ENCODE data around the gene SDC3. TPM values are rescaled to one million over a fixed set of nuclear protein-coding genes. Genes with fewer than 3 reads are reported as not detected.
"Not testable (repeated sequence)": the region's sequence is repeated elsewhere in the genome, so short reads cannot be mapped to it uniquely, and the experiment has no call there.

The SDC3 gene
- total RNA-seq, 1 experiment from 2014 or later, result 7.7 TPM

- Histone ChIP-seq H3K36me3 (ENCODE audit: insufficient read depth, low read length, poor library complexity, severe bottlenecking) (peaks cover 70% of the 10 kb centered on the region), H3K27ac (ENCODE audit: low read depth, low read length, poor library complexity, severe bottlenecking) (no peak overlapping the region), H3K9me3 (ENCODE audit: low read depth, low read length, poor library complexity, severe bottlenecking) (no peaks in the 10 kb centered on the region), H3K4me1 (ENCODE audit: insufficient read depth, low read length, poor library complexity, severe bottlenecking) (no peaks in the 10 kb centered on the region), H3K27me3 (replicated peaks; ENCODE audit: insufficient read depth, low read depth, low read length, poor library complexity) (no peaks in the 10 kb centered on the region), H3K4me3 (ENCODE audit: low read depth, low read length, poor library complexity, severe bottlenecking) (no peak overlapping the region)
- ChIA-PET POLR2A (ENCODE audit: low non-redundant PET) (no interaction called here), CTCF (no interaction called here)
- no peak for TF ChIP-seq EZH2 (IDR thresholded peaks at IDR 0.05; ENCODE audit: borderline replicate concordance, low read depth, low read length, poor library complexity, severe bottlenecking)
- no peak for TF ChIP-seq CTCF (conservative IDR thresholded peaks at IDR 0.05; ENCODE audit: low read depth, low read length)
- DNase-seq (ENCODE audit: low spot score), result no peak
- intact Hi-C loops (cut with micrococcal nuclease; ENCODE audit: unreplicated experiment), result no loop called here
- BruUV-seq (replicated peaks), result no TSS peak
These were observed 28.1 kb upstream of the SDC3 start for GRCh38 chr1:30936541-30937171.

GRCh38 chr1:30935758-30936157 lies 27.2 kb upstream of the SDC3 start:
- H3K9me3 ChIP-seq (ENCODE audit: low read depth, low read length, poor library complexity, severe bottlenecking); BruUV-seq (replicated peaks); DNase-seq (ENCODE audit: low spot score); H3K4me3 ChIP-seq (ENCODE audit: low read depth, low read length, poor library complexity, severe bottlenecking); H3K4me1 ChIP-seq (ENCODE audit: insufficient read depth, low read length, poor library complexity, severe bottlenecking); intact Hi-C loops (cut with micrococcal nuclease; ENCODE audit: unreplicated experiment); POLR2A ChIA-PET (ENCODE audit: low non-redundant PET); H3K27ac ChIP-seq (ENCODE audit: low read depth, low read length, poor library complexity, severe bottlenecking); H3K27me3 ChIP-seq (replicated peaks; ENCODE audit: insufficient read depth, low read depth, low read length, poor library complexity); CTCF ChIA-PET: not testable (repeated sequence)
- H3K36me3 ChIP-seq (ENCODE audit: insufficient read depth, low read length, poor library complexity, severe bottlenecking), result peaks cover 65% of the 10 kb centered on the region

- intact Hi-C loops (cut with micrococcal nuclease; ENCODE audit: unreplicated experiment), result no loop called here
- Histone ChIP-seq H3K4me1 (ENCODE audit: insufficient read depth, low read length, poor library complexity, severe bottlenecking) (no peaks in the 10 kb centered on the region), H3K27ac (ENCODE audit: low read depth, low read length, poor library complexity, severe bottlenecking) (no peak overlapping the region), H3K36me3 (ENCODE audit: insufficient read depth, low read length, poor library complexity, severe bottlenecking) (peaks cover 54% of the 10 kb centered on the region), H3K27me3 (replicated peaks; ENCODE audit: insufficient read depth, low read depth, low read length, poor library complexity) (no peaks in the 10 kb centered on the region), H3K9me3 (ENCODE audit: low read depth, low read length, poor library complexity, severe bottlenecking) (no peaks in the 10 kb centered on the region), H3K4me3 (ENCODE audit: low read depth, low read length, poor library complexity, severe bottlenecking) (no peak overlapping the region)
- no peak for TF ChIP-seq EZH2 (IDR thresholded peaks at IDR 0.05; ENCODE audit: borderline replicate concordance, low read depth, low read length, poor library complexity, severe bottlenecking)
- TF ChIP-seq CTCF (conservative IDR thresholded peaks at IDR 0.05; ENCODE audit: low read depth, low read length), result no peak
- ChIA-PET POLR2A (ENCODE audit: low non-redundant PET) (no interaction called here), CTCF (no interaction called here)
- DNase-seq (ENCODE audit: low spot score), result no peak
- no TSS peak for BruUV-seq (replicated peaks)
These were observed 26.1 kb upstream of the SDC3 start for GRCh38 chr1:30934613-30935012.

- TF ChIP-seq CTCF (conservative IDR thresholded peaks at IDR 0.05; ENCODE audit: low read depth, low read length) (no peak), EZH2 (IDR thresholded peaks at IDR 0.05; ENCODE audit: borderline replicate concordance, low read depth, low read length, poor library complexity, severe bottlenecking) (no peak)
- H3K36me3 ChIP-seq (ENCODE audit: insufficient read depth, low read length, poor library complexity, severe bottlenecking), result peaks cover 47% of the 10 kb centered on the region
- H3K4me1 ChIP-seq (ENCODE audit: insufficient read depth, low read length, poor library complexity, severe bottlenecking), result no peaks in the 10 kb centered on the region
- ChIA-PET CTCF (no interaction called here), POLR2A (ENCODE audit: low non-redundant PET) (interaction anchor here (0.6 kb wide), 1 partner anchor 10 kb away, joined by 3 read pairs; no protein-coding TSS in a partner anchor)
- BruUV-seq (replicated peaks), result no TSS peak
- intact Hi-C loops (cut with micrococcal nuclease; ENCODE audit: unreplicated experiment), result no loop called here
- H3K4me3 ChIP-seq (ENCODE audit: low read depth, low read length, poor library complexity, severe bottlenecking), result no peak overlapping the region
- H3K9me3 ChIP-seq (ENCODE audit: low read depth, low read length, poor library complexity, severe bottlenecking), result no peaks in the 10 kb centered on the region
- no peak for DNase-seq (ENCODE audit: low spot score)
- H3K27me3 ChIP-seq (replicated peaks; ENCODE audit: insufficient read depth, low read depth, low read length, poor library complexity), result no peaks in the 10 kb centered on the region
- no peak overlapping the region for H3K27ac ChIP-seq (ENCODE audit: low read depth, low read length, poor library complexity, severe bottlenecking)
These were observed 25.3 kb upstream of the SDC3 start for GRCh38 chr1:30933874-30934252.
